NCI-H1417 treated with DMSO at 0.1 percent for 48 hours (cell line): Measurements from ENCODE around the gene CDC42EP3.

Experiments used
- DNase-seq: peaks from one replicate; lab custom pipeline; 2025; lab: John Stamatoyannopoulos, UW

CDC42EP3 gene

DNA sequence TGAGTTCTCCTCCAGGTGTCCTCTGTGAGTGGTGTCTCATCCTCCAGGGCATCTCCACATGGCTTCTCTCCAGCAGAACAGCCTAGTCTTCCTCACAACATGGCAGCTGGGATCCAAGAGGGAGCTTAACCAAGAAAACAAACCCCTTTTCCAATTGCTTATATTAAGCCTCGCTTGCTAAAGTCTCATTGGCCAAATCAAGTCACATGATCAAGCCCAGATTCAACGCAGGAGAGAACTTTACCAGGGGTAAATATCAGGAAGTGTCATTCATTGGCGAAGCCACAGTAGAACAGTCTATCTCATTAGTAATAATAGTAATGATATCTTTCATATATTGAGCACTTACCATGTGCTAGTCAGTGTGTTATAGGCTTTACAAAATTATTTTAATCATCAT lies 53.1 kb downstream of the CDC42EP3 start:
- DNase-seq, result no peak

DNA sequence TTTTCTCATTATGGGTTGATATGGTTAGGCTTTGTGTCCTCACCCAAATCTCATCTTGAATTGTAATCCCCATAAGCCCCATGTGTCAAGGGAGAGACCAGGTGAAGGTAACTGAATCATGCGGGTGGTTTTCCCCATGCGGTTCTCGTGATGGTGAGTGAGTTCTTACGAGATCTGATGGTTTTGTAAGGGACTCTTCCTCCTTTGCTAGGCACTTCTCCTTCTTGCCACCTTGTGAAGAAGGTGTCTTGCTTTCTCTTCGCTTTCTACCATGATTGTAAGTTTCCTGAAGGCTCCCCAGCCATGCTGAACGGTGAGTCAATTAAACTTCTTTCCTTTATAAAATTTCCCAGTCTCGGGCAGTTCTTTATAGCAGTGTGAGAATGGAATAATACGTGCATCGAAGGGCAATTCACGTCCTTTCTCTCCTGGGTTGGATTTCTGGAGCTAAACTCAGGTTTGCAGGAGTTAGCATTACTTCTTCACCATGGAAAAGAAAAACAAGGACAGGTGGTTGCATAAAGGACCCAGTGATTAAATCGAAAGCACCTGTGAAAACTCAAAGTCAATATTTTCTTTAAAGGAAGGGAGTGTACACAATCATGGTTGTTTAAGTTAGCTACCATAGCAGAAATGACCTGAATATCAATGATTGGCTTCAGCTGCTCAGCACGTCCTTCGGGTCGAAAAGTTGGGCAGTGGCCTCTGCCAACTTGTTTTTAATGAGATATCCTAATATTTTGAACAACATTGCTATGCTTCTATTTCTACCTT lies 54.1 kb downstream of the CDC42EP3 start:
- no peak for DNase-seq

DNA sequence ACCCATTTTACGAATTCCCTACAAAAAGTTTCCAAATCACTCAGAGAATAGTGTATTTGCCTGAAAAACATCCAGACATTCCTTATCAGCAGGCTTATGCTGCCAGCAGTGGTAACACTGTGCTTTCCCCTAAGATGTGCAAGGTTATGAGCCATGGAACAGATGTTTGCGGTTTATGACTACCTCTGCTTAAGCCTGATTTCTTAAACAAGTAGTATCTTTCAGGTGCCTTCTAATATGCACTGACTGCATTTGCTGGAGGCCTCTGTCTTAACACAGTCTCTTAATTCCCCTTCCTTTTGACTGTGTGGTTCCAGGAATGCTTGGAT lies 54.8 kb downstream of the CDC42EP3 start:
- DNase-seq, result no peak

DNA sequence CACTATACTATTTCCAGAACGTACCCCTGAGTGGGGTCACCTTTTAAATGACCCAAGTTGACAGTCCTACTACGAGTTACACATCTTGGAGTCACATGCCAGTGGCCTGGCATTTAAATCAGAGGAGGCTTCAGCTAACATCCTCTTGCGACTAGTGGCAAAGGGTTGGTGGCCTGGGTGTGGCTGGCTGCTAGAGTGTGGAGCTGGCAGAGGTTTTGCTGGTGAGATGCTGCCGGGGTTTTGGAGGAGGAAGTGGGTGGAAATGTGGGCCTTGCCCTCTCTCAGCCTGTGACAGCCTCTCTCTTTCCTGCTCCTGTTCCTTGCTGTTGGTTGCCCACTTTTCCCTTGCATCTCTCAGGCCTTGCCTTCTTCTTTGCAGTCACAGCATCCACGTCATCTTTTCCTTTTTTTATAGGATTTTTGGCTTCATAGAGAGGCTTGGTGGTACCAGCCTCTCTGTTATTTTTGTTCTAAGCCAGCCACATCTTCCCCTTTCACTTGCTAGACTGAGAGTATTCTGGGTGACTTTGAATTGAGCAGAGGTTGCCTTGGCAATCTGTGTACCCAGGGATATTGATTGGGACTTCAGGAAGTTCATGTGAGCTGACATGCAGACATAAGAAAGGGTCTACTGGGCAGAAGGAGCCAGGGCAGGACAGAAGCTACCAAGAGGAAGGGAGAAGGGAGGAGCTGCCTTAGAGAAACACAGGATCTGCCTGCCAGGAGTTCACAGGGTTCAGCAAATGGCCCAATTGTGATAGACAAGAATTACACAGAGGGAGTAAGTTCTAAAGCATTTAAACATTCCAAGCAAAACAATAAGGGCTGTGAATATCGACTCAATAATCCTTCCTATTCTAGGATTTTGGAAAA lies 55.4 kb downstream of the CDC42EP3 start:
- no peak for DNase-seq

DNA sequence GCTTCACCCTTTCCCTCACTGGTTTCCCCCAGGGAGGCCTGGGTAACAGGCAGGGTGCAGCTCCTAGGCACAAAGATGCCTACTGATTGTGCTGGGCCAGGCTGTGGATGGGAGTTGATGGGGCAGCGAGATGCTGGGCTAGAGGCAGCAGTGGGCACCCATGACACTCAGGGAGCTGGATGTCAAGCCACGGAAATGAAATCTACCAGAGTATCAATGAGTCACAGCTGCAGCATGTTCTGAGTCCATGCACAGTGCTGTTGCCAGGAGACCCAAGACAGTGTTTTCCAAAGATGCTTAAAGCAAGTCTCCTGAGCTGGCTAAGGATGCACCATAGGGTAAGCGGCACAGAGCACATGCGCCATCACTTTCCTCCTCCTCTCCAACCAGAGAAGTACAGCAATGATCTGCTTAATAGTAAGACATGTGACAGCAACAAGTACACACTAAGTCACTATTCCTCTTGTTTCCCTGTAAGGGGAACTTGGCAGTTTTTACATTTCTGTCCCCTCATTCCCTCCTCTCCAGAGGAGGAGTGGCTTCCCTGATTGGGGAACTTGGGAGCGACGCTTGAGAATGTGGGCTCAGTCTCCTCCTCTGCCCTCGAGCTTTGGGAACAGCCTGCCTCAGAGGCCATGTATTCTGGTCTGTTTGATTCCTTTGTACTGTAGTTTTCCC lies 57.2 kb downstream of the CDC42EP3 start:
- DNase-seq, result no peak

DNA sequence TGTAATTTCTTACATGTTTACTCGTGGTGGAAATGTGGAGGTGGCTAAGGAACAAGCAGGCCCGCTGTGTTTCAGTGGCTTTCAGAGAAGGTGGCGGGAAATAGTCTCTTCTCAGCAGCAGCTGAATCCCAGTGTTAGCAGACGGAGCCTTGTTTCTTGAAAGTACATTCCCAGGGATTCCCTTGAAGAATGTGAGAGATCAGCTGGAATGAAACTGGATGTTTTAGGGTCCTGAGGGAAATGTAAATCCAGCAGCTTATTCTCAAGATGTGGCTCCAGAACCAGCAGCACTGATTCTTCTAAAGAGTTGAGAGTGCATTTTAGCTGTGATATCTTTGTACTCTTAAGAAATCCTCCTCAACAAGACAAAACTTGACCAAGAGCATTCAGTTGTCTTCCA lies 59.1 kb downstream of the CDC42EP3 start:
- no peak for DNase-seq

DNA sequence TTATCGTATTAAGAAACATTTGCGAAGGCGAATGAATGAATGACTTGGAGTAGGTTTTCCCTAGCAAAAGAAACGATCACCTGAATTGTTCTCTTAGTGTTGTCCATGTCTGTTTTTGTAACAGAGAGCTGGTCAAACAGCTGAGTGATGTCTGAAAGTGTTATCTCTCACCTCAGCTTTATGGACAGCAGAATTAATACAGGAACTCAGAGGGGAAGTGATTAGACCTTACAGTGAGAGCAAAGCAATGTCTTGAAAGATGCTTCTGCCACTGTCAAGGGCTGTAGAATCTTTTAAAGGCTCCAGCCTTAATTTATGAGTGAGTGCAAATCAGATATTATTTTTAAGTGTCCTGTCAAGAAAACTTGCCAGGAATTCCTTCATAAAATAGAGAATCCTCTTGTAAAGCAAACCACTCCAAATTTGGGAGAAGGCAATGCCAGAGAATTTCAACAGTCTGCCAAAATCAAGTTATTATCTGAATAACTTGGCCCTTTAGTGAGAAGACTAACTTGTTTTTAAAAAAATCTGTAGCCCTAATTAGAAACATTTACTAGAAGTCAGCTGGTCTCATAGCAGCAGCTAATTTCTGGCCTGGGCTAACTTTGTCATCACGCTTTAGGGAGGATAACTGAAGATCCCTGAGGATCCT lies 60.7 kb downstream of the CDC42EP3 start:
- DNase-seq, result no peak

DNA sequence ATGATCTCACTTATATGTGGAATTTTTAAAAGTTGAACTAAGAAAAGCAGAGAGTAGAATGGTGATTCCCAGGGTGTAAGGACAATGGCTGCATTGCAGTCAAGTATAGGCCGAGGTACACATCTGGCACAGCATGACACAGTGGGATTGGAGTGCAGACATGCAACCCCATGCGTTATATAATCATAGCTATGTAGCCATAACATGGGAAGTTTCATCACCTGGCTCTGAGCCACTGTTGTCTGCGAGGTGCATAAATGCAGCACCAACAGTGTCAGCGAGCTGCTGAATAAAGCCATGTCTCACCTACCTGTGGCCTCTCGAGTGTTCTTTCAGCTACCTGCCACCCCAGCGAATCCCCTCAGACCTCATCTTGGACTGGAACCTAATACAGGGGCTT lies 61.7 kb downstream of the CDC42EP3 start:
- DNase-seq, result no peak

DNA sequence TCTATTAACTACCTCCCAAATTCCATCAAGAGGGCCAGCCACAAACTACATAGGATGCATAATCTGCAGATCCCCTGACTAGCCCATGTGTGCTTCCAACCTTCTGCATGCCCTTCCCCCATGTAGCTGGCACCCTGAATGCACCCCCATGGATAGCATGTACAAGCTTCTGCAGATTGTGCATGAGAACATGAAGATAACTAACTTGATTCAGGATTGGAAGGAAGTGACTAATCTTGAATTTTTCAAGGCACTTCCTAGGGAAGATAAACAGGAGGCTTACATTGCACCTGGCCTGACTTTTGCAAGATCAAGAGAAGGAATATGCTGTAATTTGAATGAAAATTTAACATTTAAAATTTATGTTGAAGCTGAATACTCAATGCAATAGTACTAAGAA lies 66.7 kb downstream of the CDC42EP3 start:
- DNase-seq, result no peak

DNA sequence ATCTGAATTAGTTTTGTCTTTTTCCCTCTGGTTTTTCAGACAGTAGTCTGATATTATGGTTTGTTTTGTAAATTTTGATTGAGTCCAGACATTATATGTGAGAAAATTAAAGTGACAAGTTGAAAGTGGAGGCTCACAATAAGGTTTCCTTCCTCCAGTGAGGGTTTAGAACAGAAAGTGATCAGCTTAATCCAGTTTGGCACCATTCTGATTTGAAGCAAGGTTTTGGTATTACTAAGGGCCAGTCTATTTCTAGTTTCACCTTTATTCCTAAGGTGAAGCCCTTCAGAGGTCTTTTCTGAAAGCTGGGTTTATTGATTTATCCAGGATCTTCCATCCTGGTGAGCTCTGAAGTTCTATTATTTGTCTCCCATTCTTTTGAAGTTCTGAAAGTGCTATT lies 68.7 kb downstream of the CDC42EP3 start:
- DNase-seq, result no peak

DNA sequence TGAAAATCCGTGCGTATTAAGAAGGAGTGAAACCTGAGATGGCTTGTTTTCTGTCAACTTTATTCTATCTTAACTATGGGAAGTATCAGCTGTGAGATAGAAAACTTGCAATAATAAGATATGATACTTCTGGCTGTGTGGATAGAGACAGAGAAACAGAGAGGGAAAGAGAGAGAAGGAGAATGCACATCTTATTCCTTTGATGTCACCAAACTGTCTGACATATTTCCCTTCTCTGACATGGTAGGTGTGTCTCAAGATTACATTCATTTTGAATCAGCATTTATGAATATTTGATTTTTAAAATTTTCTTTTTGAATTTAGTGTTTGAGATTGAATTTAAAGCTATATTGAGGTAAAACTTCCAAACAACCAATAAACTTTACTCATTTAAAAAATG lies 69.4 kb downstream of the CDC42EP3 start:
- DNase-seq, result no peak

DNA sequence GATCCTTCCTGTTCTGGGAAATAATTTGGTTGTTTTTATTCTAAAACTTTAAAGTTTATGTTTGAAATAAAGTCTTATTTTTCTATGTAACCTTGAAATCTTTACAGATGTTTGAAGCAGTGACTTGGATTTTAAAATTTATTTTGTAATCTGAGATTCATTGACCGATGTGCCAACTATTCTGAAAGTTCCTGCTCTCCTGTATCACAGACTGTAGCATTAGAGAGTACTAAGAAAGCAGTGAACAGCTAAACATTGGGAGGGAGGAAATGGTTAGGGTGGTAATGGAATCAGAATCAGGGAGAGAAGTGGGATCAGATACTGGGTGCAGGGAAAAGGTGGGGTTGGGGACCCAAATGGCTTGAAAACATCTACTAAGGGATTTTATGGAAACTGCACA lies 69.9 kb downstream of the CDC42EP3 start:
- no peak for DNase-seq

DNA sequence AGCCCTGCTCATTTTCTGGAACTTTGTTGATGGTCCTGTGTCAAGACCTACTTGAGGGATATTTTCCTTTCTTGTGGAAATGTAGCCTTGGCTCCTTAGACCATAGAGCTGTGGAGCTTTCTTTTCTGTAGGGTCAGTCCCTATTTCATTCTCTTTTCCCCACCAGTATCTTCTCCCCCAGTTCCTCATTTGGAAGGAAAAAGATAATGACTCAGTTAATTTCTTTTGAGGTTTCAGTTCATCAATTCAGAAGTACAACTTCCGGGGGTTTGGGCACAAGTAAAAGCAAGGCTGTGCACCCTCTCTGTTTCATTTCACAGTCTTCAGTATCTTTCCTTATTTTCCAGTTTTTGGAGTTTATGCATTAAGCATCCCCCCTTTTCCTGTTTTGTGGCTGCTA lies 70.7 kb downstream of the CDC42EP3 start:
- no peak for DNase-seq

DNA sequence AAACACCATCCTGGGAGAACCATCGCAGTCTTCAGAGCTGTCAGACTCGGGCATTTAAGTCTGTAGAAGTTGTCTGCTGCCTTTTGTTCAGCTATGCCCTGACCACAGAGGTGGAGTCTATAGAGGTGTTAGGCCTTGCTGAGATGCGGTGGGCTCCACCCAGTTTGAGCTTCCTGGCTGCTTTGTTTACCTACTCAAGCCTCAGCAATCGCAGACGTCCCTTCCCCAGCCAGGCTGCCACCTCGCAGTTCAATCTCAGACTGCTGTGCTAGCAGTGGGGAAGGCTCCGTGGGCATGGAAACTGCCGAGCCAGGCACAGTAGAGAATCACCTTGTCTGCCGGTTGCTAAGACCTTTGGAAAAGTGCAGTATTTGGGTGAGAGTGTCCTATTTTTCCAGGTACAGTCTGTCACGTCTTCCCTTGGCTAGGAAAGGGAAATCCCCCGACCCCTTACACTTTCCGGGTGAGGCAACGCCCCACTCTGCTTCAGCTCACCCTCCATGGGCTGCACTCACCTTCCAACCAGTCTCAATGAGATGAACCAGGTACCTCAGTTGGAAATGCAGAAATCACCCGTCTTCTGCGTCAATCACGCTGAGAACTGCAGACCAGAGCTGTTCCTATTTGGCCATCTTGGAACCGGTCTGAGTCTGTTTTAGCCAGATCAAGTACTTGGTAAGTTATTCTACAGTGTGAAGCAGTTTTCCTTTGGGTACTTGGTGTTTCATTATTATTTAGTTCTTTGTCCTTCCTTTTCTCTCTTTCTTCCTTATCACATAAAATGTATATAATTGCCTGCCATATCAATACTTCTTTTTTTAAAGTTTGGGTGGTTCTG lies 71.5 kb downstream of the CDC42EP3 start:
- no peak for DNase-seq

DNA sequence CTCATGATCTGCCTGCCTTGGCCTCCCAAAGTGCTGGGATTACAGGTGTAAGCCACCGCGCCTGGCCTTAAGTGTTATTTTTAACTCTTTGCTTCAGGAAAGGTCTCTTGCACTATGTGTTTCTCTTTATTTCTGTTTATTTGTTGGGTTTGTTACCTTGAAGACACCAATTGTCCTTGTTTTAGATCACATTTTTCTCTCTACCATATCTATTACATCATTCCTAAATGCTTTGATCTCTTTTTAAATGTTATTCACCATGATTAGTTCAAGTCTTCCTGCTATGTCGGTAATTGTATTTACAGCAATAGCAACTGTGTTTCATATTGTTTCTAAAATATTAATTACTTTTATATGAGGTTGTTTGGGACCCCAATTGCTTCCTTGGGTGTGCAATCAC lies 77.7 kb downstream of the CDC42EP3 start:
- DNase-seq, result no peak

DNA sequence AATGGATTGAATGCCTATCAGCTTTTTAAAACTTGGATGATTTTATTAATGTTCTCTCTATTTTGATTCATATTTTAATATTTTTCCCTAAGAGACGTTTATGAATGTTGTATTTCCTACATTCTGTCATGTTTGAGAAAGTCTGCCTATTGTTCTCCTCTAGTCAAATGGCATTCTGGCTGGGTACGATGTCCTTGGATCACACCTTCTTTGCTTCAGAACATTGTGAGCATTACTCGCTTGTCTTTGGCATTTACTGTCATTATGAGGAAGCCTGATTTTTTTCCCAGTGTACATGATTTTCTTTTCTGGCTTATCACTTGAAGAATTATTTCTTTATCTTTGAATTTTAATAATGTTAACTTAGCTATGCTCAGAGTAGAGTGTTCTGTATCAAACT lies 78.4 kb downstream of the CDC42EP3 start:
- DNase-seq, result no peak
